Measurements from ENCODE around the gene RAB30. TPM values are rescaled to one million over a fixed set of nuclear protein-coding genes. Genes with fewer than 3 reads are reported as not detected.

Gene RAB30
- total RNA-seq, 6 experiments from 2014 or later, result 17.6 to 22.2 (median 19.4) TPM

GRCh38 chr11:83115551-83115950, 43.9 kb upstream of the RAB30 start:
- no peak overlapping the region for H3K27ac Mint-ChIP-seq
- TF ChIP-seq CTCF (IDR thresholded peaks at IDR 0.05), result no peak
- H3K4me3 Mint-ChIP-seq, result no peak overlapping the region
- H3K27me3 Mint-ChIP-seq (ENCODE audit: insufficient read depth), result peaks cover 6% of the 10 kb centered on the region; the same call in 1 of the 2 replicates
- H3K36me3 Mint-ChIP-seq (ENCODE audit: low read depth), result no peaks in the 10 kb centered on the region
- DNase-seq, result no peak
- peaks cover 19% of the 10 kb centered on the region for H3K4me1 Mint-ChIP-seq (ENCODE audit: low read depth)
- H3K9me3 Mint-ChIP-seq, result no peaks in the 10 kb centered on the region

GRCh38 chr11:83115026-83115425, 43.3 kb upstream of the RAB30 start:
- TF ChIP-seq CTCF (IDR thresholded peaks at IDR 0.05), result no peak
- Mint-ChIP-seq H3K27me3 (ENCODE audit: insufficient read depth) (peaks cover 8% of the 10 kb centered on the region; the same call in 1 of the 2 replicates), H3K4me1 (ENCODE audit: low read depth) (peaks cover 14% of the 10 kb centered on the region), H3K4me3 (no peak overlapping the region), H3K36me3 (ENCODE audit: low read depth) (no peaks in the 10 kb centered on the region), H3K27ac (no peak overlapping the region), H3K9me3 (no peaks in the 10 kb centered on the region)
- DNase-seq, result no peak

- Mint-ChIP-seq H3K27ac (no peak overlapping the region), H3K36me3 (ENCODE audit: low read depth) (no peaks in the 10 kb centered on the region), H3K4me1 (ENCODE audit: low read depth) (no peaks in the 10 kb centered on the region), H3K9me3 (no peaks in the 10 kb centered on the region), H3K27me3 (ENCODE audit: insufficient read depth) (peaks cover 8% of the 10 kb centered on the region), H3K4me3 (no peak overlapping the region)
- no peak for DNase-seq
- TF ChIP-seq CTCF (IDR thresholded peaks at IDR 0.05), result no peak
These were observed 41.2 kb upstream of the RAB30 start for GRCh38 chr11:83112886-83113285.

GRCh38 chr11:83105168-83105567, 33.5 kb upstream of the RAB30 start:
- Mint-ChIP-seq H3K9me3 (no peaks in the 10 kb centered on the region), H3K4me3 (no peak overlapping the region), H3K27me3 (ENCODE audit: insufficient read depth) (peaks cover 16% of the 10 kb centered on the region), H3K36me3 (ENCODE audit: low read depth) (no peaks in the 10 kb centered on the region), H3K4me1 (ENCODE audit: low read depth) (no peaks in the 10 kb centered on the region), H3K27ac (no peak overlapping the region)
- TF ChIP-seq CTCF (IDR thresholded peaks at IDR 0.05), result no peak
- no peak for DNase-seq

- no peak for TF ChIP-seq CTCF (IDR thresholded peaks at IDR 0.05)
- peaks cover 19% of the 10 kb centered on the region for H3K27me3 Mint-ChIP-seq (ENCODE audit: insufficient read depth)
- H3K27ac Mint-ChIP-seq, result no peak overlapping the region
- no peak for DNase-seq
- H3K4me1 Mint-ChIP-seq (ENCODE audit: low read depth), result peaks cover 2% of the 10 kb centered on the region
- H3K4me3 Mint-ChIP-seq, result no peak overlapping the region
- H3K9me3 Mint-ChIP-seq, result no peaks in the 10 kb centered on the region
- H3K36me3 Mint-ChIP-seq (ENCODE audit: low read depth), result no peaks in the 10 kb centered on the region
These were observed 31.1 kb upstream of the RAB30 start for GRCh38 chr11:83102834-83103233.
